CD4-positive, alpha-beta T cell treated with Interleukin-21 for 1 hour (primary cell): Measurements from ENCODE around the gene FREY1.

Experiments used
- DNase-seq: peaks from one replicate; pipeline ENCODE4 v3.0.0-alpha.2; 2020

The FREY1 gene, protein sequence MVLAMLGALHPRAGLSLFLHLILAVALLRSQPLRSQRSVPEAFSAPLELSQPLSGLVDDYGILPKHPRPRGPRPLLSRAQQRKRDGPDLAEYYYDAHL

DNA sequence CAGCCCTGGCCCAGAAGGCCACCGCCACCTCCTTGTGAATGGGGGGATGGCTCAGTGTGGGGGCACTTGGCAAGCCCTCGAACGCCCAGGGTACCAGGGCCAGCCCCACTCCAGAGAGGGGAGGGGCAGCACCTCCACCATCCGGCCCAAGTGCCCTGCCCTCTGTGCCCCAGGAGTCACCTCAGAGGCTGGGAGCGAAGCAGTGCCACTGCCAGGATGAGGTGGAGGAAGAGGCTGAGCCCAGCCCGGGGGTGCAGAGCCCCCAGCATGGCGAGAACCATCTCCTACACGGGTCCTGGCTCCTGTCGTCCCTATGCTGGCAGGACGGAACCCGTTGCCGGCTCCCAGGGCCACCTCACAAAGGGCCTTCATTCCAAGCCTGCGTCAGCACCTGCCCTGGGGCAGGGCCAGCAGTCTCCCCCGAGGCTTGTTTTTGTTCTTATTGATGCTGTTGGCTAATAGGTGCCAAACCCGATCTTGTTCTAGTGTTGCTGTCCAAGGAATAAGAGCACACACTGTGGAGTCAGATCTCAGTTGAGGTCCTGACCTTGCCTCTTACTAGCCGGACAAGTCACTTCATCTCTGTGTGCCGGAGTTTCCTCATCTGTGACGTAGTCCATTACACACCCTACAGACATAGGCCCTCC lies at the start of gene FREY1:
Gene FREY1, minus strand, starts transcription at position 307 of the 647 bp plus-strand sequence. Its CDS starts 26 bp downstream, at position 281.
- no peak for DNase-seq

DNA sequence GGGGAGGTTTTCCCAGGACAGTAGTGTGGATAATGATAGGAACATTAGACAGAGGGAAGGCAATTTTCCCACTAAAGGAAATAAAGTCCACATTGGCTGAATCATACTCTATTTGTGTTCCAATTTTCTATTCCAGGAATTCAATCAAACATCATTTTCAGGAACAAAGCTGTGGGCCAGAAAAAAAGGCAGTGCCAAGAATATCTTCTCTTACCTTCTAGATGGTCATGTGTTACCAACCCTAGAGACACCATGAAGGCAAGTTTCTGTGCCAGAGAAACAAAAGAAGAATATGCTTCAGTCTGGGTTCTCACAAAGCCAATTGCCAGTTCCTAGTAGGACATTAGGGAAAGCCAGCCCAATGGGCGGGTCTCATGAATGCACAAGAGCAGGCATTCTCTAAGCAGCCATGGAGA lies 42.9 kb upstream of the FREY1 start:
- no peak for DNase-seq

DNA sequence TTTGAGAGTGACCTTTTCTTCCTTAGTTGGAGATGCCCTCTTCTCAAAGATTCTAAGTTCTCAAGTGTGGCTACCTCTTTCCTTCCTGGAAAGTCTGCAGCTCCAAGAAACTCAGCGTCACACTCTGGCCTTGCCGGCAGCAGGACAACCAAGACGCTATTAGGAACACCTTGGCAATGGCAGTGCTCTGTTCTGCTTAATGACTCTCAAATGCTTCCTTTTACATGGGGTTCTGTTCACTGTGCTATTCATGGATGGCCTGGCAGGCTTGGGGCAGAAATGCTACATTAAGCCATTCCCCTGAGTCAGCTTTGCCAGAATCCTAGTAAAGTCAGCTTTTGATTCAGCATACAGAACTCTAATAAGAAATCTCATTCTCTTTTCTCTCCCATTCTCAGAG lies 41.3 kb upstream of the FREY1 start:
- DNase-seq: no peak

DNA sequence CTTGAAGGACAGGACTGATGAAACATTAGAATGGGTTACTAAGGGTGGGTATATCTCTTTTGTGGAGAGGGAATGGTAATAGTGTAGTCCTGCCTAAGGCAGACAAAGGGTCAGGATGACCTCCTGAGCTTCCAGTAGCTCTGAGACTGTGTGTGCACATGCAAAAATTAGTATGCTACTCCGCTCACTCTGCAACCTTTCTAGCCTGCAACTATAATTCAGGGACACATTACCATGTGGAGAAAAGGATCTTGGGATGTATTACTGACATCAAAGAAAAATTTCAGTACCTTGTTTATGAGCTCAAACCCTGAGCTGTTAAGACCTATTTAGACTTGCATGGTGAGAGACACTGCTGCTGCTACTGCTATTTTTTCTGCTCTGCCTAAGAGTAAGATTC lies 40.8 kb upstream of the FREY1 start:
- DNase-seq: no peak

DNA sequence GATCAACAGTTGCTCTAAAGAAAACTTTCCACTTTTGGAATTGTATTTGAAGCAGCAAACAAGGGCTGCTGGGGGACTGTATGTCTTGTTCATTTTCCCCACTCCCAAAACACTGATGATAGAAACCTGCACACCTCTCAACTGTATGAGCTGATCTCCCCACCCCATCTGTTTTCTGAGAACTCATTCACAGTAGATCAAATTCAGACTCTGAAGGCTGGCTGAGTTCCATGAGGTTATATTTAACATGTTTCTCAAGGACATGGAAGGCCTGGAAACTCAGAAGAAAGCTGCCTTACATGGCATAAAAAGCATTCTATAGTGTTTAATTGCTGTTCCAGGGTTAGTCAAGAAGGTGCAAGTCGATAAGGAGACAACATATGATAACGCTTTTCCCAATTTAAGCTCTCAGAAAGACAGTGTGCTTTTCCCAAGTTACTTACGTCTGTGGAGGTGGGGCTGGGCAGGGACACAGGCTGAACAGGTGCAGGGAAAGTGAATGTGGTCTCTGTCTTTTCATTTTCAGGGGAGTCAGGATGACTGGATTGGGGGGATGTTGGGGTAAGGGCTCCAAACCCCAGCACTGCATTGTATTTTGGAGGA lies 38.4 kb upstream of the FREY1 start:
- DNase-seq: no peak

DNA sequence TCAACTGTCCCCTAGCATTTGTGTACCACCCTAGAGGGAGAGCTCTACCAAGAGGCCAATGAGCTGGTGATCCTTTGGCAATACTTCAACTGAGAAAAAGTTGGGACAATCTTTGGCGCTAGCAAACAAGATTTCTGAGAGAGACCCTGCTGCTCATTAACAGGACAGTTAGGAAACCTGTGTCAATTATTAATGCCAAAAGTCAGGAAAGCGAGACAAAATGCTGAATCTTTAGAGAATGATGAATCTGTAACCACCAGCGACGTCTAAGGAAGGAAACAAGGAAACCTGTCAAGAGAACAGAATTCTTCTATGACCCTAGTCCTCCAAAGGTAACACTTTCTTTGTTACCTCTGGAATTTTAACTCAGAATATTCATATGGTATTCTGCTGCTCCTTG lies 35.3 kb upstream of the FREY1 start:
- DNase-seq: no peak

DNA sequence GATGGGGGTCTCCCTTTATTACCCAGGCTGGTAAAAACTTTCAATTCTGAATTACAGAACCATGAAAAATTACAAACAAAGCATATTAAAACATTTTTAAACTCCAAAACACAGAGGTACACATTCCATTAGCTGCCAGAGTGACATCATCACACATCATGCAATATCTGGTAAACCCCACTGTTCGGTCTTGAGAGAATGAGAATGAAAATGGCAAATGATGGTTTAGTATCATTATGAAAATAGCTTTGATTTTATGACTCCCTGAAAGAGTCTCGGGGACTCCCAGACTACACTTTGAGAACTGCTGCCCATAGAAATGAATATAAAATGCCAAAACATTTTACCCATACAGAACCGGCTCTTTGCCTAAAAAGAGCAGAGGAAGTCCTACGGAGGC lies 34.2 kb upstream of the FREY1 start:
- DNase-seq: no peak

DNA sequence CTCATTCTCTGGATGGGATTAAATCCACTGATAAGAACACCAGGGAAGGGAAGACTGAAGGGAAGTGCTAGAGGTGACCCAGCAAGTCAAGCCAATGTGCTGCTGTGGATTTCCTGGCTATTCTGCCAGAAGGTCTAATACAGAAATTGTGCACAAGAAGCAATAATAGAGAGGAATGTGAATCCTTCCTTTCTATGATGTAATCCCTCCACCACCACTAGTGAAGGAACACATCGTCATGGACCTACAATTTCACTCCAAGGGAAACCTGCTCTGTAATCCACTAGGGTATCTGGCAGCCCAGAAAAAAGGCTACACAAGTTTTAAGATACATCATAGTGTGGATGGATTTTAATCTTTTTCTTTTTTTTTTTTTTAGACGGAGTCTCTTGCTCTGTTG lies 32.8 kb upstream of the FREY1 start:
- DNase-seq: no peak

DNA sequence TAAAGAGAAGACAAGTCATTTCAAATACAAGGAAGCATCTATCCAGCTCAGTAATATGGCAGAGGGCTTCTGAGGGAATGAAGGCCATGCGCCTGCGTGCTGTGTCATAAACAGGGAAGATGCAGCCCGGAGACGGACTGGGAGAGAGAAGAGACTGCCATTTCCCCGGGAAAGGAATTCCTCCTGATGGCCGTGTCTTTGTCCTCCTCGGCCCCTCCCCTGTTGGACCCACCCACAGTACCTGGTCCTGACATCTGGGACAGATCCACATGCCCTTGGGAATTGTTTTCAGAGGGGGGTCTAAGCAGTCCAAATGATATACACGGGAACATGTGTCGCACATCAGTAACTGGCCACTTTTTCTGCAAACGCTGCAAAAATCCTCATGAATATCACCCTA lies 30.8 kb upstream of the FREY1 start:
- no peak for DNase-seq

DNA sequence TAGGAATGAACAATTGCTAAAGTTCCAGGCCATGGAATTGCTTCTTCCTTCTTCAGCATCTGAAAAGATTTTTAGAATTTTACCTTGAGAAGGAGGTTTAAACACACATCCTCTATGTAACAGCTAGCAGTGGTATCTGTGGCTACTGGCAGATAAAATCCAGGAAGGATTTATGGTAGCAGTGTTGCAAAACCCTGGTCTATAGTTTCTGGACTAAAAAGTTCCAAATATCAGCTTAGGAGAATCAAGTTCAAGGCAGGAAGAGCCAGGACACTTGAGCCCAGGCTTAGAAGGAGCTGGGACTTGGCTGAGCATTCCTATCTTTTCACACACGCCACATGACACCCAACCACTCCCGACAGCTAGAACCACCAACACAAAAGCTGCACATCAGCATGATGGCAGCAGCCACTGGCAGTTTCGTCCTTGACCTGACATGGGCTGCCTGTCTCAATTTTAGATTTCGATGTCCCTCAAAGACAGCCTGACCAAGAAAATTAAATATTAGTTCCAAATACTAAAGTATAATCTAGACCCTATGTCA lies 29.5 kb upstream of the FREY1 start:
- no peak for DNase-seq

DNA sequence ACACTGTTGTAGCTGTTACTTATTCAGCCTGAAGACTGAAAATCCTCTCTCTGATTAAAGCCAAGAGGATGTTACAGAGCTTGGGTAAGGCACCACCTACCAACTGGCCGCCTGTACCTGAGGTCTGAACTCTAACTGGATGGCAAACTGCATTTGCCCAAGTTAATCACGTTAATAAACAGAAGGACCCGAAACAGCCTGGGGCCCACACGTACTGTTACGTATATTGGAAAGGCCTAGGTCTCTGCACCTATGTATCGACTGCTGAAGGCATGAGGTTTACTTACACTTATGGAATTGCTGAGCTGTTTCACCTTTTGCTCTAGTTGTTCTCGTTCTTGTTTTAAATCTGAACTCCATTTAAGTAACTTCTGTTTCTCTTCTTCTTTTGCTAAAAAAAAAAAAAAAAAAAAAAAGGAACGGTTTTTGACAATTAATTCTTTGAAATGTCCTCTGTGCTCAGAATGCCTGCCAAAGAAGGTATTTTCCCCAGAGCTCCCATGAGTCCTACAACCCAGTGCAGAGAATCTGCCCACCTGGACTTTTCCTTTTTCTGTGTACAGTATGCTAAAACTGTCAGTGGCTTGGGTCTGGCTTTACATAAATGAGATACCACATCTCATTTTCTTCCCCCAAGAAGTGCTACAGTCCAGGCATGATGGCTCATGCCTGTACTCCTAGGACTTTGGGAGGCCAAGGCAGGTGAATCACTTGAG lies 28.4 kb upstream of the FREY1 start:
- DNase-seq: no peak

DNA sequence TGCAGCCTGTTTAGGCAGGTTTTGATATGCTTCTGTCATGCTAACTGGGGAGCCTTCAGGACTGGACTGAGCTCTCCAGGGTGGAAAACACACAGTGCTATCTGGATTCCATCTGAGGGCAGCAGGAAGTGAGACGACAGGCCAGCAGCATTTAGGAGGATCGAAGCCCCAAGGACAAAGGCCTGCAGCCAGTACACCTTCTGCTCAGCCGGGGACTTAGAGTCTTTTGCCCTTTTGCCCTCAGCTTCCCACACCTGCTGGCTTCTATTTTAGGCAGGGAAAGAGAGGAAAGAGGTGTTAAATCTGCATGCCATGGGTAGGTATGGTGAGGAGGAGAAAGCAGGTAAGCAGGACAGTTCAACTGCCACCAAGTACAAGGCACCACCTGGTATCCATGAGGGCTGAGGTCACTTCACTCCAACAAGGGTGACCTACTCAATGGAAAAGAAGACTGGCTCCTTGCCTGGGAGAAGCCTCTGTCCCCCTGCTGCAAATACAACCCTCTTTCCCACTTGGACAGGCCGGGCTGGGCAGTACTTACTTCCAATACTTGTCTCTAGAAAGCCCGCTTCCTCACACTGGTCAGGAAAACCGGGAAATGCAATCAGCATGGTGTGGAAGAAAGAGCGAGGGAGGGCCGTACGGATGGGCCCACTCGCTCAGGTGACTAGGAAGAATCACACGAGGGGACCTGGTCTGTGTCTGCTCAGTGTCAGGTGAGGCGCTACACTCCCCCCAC lies 27.7 kb upstream of the FREY1 start:
- DNase-seq: no peak

DNA sequence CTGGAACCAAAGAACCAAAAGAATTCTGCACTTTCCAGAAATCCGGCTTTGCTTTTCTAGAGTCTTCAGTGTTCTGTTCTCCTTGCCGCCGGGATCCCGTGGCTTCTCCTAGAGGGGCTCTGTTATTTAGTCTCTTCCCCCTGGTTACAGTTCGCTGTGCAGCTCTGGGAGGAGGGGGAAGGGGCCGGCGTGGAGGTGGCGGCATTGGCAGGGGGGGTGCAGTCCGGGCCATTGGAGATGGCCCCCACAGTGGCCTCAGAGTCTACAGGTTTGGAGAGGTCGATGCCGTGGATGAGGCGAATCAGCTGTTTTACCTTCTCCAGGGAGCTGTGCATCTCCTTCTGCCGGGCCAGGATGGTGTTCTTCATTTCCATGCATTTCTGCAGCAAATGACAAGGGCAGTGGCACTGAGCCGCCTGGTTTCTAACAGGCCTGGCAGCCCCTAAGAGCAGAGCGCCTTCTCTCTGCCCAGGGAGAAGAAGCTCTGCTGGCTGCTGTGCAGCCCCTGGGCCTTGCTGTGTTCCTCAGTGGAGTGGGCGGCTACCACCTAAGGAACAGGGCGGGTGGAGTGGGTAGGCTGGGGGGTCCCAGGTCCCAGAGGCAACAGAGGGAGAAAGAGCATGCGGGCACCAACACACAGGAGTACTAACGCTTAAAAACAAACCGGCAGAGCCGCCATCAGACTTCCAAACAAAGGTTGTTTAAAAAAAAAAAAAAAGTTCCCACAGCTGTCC lies 26.9 kb upstream of the FREY1 start:
- DNase-seq: no peak

DNA sequence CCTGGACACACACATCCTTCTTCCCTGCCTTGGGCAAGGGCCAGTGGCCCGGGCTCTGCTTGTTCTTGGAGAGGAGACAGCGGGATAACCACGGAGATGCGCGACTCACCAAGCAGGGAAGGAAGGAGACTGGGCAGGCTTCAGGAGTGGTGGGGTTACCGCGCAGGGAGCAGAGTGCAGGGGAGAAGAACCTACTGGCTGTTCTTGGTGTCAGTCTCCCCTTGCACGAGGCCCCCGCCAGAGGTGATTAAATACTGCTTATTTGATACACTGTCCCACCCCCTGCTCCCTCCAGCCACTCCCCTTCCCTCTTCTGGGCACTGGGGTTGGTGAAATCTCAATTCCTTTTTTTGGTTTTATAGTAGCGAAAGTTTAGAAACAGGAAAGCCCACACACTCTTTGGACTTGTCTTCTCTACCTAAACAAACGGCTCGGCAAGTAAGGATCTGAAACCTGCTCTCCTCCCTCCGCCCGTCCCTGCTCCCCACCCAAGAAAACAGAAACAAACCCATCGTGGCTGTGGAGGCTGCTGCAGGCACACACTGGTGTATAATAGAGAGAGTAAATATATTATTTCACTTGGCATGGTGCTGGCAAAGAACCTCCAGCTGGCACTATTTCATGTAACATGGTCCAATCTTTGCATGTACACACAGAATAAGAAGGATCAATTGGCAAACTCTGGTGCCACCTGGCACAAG lies 26.2 kb upstream of the FREY1 start:
- DNase-seq: peak; percentile 8

DNA sequence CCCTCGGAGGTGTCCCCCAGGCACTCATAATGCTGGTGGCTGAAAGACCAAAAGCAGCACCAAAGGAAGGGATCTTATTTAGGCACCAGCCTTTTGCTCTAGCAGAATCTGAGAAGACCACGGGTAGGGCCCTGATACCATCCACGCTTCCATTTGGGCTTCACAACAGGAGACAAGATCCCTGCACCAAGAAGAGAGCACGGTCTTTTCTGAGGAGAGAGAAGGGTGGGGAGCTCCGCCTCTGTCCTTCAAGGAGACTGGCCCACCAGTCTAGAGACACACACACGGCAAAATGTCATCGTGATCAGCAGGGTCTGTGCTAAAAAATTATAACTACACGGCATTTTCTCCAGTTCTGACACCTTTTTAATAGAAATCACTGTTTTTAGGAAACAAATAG lies 25.1 kb upstream of the FREY1 start:
- no peak for DNase-seq

DNA sequence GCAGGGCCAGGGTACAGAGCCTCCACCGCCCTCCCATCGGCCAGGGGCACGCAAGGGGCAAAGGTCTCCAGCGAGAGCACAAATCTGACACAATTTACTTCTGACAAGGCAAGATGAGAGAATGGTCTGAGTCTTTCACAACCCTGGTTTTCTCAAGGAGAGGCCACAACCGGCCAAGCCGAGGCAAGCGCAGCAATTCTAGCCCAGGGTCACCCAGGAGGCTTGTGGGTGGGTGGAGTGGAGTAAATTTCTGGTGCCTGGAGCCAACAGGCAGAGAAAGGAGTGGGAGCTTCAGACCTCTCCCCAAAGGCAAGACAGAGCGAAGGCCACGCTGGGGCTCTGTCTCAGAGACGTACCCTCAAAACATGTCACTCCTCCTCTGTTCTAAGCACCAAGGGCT lies 24.7 kb upstream of the FREY1 start:
- no peak for DNase-seq

DNA sequence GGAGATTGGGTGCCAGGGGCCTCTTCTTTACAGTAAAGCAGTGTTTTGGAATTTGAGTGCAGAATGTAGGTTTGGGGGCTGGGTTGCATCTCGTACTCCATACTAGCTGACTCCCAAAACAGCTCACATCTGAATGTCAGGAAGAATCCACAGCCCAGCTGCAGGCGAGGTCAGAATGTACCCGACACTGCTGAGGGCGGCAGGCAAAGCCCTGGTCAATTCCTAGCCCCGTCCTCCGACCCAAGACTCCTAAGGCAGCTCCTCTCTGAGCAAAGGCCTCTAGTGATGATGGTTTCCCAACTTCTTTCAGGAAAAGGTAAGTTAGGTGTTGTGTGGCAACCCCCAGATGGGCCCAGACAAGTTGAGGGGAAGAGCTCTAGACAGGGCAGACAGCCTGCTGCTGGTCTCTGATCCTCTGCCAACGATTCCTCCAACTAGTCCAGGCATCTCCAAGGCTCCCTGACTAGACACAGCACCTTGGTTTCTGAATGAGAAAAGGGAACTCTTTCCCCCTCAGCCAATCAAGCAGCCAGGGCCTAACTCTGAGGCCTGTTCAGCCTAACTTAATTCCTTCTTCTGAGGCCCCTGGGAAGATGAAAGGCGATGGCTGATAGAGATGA lies 24.0 kb upstream of the FREY1 start:
- no peak for DNase-seq

DNA sequence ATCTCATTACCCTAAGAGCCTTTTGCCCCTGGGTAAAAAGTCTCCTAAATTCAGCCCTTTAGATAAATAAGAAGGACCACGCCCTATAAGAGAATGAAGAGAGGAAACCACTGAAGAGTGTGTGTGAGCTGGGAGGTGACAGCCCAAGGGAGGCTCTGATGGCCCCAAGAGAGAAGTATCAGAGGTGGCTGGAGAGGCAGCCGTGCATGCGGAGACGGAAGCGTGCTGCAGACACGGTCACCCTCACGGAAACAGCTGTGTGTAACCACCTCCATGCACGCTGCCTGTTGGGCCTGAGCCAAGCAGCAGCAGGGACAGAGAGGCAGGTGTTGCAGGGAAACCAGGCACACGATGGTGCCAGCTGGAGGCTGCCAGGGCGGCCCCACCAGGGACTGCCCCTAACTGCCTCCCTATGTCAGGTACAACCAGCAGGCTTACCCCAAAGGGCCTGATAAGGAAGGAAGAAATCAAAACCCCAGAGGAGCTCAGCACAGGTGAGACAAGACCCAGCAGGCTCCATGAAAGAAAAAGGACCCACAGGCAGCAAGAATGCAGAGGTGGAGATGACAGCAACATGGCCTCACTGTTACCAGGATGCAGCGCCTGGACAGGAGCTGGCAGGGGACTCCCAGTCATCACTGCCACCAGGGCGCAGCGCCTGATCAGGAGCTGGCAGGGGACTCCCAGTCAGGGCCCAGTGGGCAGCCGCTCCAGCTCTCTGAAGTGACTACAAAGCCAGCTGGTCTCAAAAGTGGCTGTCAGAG lies 23.1 kb upstream of the FREY1 start:
- peak; percentile 56 for DNase-seq

DNA sequence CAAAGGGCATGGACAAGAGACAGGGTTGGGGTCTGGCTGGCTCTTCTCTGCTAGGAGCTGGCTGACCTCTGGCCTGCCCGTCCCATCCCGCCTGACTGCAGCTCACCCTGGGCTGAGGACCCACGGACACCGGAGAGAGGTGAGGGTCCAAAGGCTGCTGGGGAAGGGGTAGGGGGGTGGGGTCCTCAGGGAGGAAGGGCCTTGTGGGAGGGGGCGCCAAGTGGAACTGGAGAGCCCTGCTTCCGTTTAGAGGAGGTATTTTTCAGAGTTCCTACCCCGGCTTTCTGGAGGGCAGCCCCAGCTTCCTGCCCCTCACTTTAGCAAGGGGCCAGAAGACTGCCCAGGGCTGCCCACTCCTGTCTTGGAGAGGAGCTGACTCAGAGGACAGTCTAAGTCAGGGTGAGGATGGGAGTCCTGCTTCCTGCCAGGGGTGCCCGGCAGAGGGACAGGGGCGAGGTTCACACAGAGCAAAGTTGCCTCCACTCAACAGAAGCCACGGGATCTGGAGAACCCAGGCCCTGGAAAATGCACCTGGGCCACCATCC lies 22.5 kb upstream of the FREY1 start:
- no peak for DNase-seq

DNA sequence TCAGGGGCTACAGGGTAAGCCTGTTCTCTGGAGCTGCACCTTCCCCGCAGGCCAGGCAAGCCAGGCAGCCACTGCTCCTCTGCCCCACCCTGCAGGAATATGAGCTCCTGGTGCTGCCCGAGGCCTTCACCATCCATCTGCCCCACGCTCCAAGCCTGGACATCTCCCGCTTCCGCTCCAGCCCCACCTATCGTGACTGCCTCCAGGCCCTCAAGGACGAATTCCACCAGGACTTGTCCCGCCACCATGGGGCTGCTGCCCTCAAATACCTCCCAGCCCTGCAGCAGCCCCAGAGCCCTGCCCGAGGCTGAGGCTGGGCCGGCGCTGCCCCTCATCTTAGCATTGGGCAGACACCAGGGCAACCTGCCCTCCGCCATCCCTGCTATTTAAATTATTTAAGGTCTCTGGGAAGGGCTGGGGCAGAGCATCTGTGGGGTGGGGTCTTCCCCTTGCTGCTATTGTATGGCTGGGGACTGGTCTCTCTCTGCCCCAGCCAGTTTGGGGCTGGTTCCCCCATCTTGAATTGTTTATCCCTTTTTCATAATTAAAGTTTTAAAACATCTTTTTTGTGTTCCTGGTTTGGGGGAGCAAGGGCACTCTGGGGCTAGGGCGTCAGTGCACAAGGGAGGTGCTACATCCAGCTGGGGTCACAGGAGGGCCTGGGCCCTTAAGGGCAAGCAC lies 21.6 kb upstream of the FREY1 start:
- DNase-seq: no peak
